GM19467 (cell line): ENCODE measurements around the gene ATAD3C.
"Not testable (repeated sequence)": the region's sequence is repeated elsewhere in the genome, so short reads cannot be mapped to it uniquely, and the experiment has no call there.

Experiments
- ATAC-seq: cut with Tn5 transposase; IDR thresholded peaks from one replicate; pipeline ENCODE4 v1.9.1; 2021; ENCODE audit warnings: mild to moderate bottlenecking, moderate library complexity; ENCODE audit not compliant: unreplicated experiment

The ATAD3C gene

GRCh38 chr1:1468196-1468985 lies 18.9 kb downstream of the ATAD3C start:
- ATAC-seq, result not testable (repeated sequence)

GRCh38 chr1:1470626-1471388 lies 21.3 kb downstream of the ATAD3C start:
- no peak for ATAC-seq

GRCh38 chr1:1471389-1472052 lies 22.0 kb downstream of the ATAD3C start, which contains the start of gene ATAD3B:
Gene ATAD3B (plus strand): TSS chr1:1471765. CDS start chr1:1471885, 120 bp downstream.
- peak; percentile 76 for ATAC-seq

- ATAC-seq, result not testable (repeated sequence)
These were observed 22.8 kb downstream of the ATAD3C start for GRCh38 chr1:1472053-1472876.

GRCh38 chr1:1476011-1476410 lies 26.5 kb downstream of the ATAD3C start:
- not testable (repeated sequence) for ATAC-seq

GRCh38 chr1:1477206-1477605 lies 27.7 kb downstream of the ATAD3C start:
- no peak for ATAC-seq

GRCh38 chr1:1479547-1480487 lies 30.3 kb downstream of the ATAD3C start:
- no peak for ATAC-seq

GRCh38 chr1:1480488-1480867 lies 31.0 kb downstream of the ATAD3C start:
- not testable (repeated sequence) for ATAC-seq

GRCh38 chr1:1481811-1482210 lies 32.3 kb downstream of the ATAD3C start:
- not testable (repeated sequence) for ATAC-seq

GRCh38 chr1:1482856-1483255 lies 33.4 kb downstream of the ATAD3C start:
- no peak for ATAC-seq

GRCh38 chr1:1483714-1484113 lies 34.2 kb downstream of the ATAD3C start:
- no peak for ATAC-seq

GRCh38 chr1:1484976-1485750 lies 35.7 kb downstream of the ATAD3C start:
- not testable (repeated sequence) for ATAC-seq

- ATAC-seq, result not testable (repeated sequence)
These were observed 36.3 kb downstream of the ATAD3C start for GRCh38 chr1:1485755-1486317.

- no peak for ATAC-seq
These were observed 38.2 kb downstream of the ATAD3C start for GRCh38 chr1:1487701-1488100.

GRCh38 chr1:1489231-1489630 lies 39.7 kb downstream of the ATAD3C start:
- no peak for ATAC-seq

- ATAC-seq, result no peak
These were observed 40.4 kb downstream of the ATAD3C start for GRCh38 chr1:1489861-1490260.

- no peak for ATAC-seq
These were observed 41.2 kb downstream of the ATAD3C start for GRCh38 chr1:1490633-1491230.

- ATAC-seq, result no peak
These were observed 42.1 kb downstream of the ATAD3C start for GRCh38 chr1:1491601-1492000.
